HG03442 (cell line): ENCODE results near the gene PTPRE.
"Not testable (repeated sequence)": the region's sequence is repeated elsewhere in the genome, so short reads cannot be mapped to it uniquely, and the experiment has no call there.

Experiments used
- ATAC-seq: cut with Tn5 transposase; IDR thresholded peaks from one replicate; pipeline ENCODE4 v1.9.1; 2021; ENCODE audit warnings: mild to moderate bottlenecking, moderate library complexity; ENCODE audit not compliant: unreplicated experiment

PTPRE gene

GRCh38 chr10:127977357-127978009 is 70.6 kb downstream of the PTPRE start:
- no peak for ATAC-seq

- ATAC-seq: no peak
These were observed 71.6 kb downstream of the PTPRE start for GRCh38 chr10:127978481-127978880.

GRCh38 chr10:127979045-127979444 is 72.1 kb downstream of the PTPRE start:
- ATAC-seq: no peak

- ATAC-seq: no peak
These were observed 72.7 kb downstream of the PTPRE start for GRCh38 chr10:127979566-127979965.

- no peak for ATAC-seq
These were observed 74.0 kb downstream of the PTPRE start for GRCh38 chr10:127980898-127981297.

GRCh38 chr10:127982601-127983000 is 75.7 kb downstream of the PTPRE start:
- ATAC-seq: no peak

- no peak for ATAC-seq
These were observed 76.6 kb downstream of the PTPRE start for GRCh38 chr10:127983344-127984100.

GRCh38 chr10:127984945-127985344 is 78.0 kb downstream of the PTPRE start:
- ATAC-seq: no peak

GRCh38 chr10:127986531-127987466 is 79.9 kb downstream of the PTPRE start:
- no peak for ATAC-seq

GRCh38 chr10:127987467-127988380 is 80.8 kb downstream of the PTPRE start:
- no peak for ATAC-seq

- ATAC-seq: no peak
These were observed 82.6 kb downstream of the PTPRE start for GRCh38 chr10:127989481-127990012.

- not testable (repeated sequence) for ATAC-seq
These were observed 83.4 kb downstream of the PTPRE start for GRCh38 chr10:127990132-127990788.

- no peak for ATAC-seq
These were observed 84.1 kb downstream of the PTPRE start for GRCh38 chr10:127990846-127991542.

GRCh38 chr10:127991543-127992255 is 84.8 kb downstream of the PTPRE start:
- ATAC-seq: no peak

GRCh38 chr10:127992376-127992775 is 85.5 kb downstream of the PTPRE start:
- ATAC-seq: no peak

- no peak for ATAC-seq
These were observed 86.3 kb downstream of the PTPRE start for GRCh38 chr10:127993056-127993690.

GRCh38 chr10:127995939-127996338 is 89.0 kb downstream of the PTPRE start:
- ATAC-seq: no peak

- ATAC-seq: no peak
These were observed 89.7 kb downstream of the PTPRE start for GRCh38 chr10:127996586-127996985.
